HG03342 (cell line): ENCODE results near the gene RPL39L.
"Not testable (repeated sequence)": the region's sequence is repeated elsewhere in the genome, so short reads cannot be mapped to it uniquely, and the experiment has no call there.

Source experiments
- ATAC-seq: cut with Tn5 transposase; IDR thresholded peaks from one replicate; pipeline ENCODE4 v1.9.1; 2021; ENCODE audit warnings: mild to moderate bottlenecking, moderate library complexity; ENCODE audit not compliant: unreplicated experiment

The RPL39L gene

DNA sequence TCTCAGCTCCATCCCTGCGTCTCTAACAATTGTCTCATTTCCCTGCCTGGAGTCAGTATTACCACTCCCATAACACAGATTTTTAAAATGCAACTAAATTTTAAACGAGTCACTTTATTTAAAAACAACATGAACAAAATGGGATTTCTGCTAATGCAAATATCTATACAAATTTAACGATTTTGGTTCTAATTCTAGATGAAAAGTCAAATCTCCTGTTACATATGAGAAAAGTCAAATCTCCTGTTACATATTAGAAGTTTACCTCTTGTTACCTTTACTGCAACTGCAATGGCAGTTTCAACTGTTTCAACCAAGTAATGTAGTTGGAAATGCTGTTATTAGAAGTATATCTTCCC, 578 bp upstream of the RPL39L start:
- ATAC-seq, result no peak

DNA sequence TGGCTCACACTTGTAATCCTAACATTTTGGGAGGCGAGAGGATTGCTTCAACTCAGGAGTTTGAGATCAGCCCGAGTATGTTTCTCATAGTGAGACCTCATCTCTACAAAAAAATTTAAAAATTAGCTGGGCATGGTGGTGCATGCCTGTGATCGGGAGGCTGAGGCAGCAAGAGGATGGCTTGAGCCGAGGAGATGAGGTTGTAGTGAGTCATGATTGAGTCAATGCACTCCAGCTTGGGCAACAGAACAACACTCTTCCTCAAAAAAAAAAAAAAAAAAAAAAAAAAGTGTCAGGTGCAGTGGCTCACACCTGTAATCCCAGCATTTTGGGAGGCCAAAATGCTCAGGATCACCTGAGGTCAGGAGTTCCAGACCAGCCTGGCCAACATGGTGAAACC, 2.4 kb downstream of the RPL39L start:
- no peak for ATAC-seq

- ATAC-seq, result no peak
Measured at GRCh38 chr3:187136337-187136736, 3.0 kb downstream of the RPL39L start.

GRCh38 chr3:187135172-187135690, 4.1 kb downstream of the RPL39L start:
- not testable (repeated sequence) for ATAC-seq

DNA sequence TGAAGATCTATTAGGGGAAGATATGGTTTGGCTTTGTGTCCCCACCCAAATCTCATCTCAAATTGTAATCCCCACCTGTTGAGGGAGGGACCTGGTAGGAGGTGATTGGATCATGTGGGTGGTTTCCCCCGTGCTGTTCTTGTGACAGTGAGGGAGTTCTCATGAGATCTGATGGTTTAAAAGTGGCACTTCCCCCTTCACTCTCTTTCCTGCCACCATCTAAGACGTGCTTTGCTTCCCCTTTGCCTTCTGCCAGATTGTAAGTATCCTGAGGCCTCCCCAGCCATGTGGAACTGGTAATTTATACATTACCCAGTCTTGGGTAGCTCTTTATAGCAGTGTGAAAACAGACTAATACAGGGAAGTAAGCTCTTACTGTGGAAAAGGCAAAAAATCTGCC, 6.1 kb downstream of the RPL39L start:
- ATAC-seq, result not testable (repeated sequence)

GRCh38 chr3:187132666-187133065, 6.6 kb downstream of the RPL39L start:
- no peak for ATAC-seq

- no peak for ATAC-seq
Measured at GRCh38 chr3:187131981-187132380, 7.3 kb downstream of the RPL39L start.

DNA sequence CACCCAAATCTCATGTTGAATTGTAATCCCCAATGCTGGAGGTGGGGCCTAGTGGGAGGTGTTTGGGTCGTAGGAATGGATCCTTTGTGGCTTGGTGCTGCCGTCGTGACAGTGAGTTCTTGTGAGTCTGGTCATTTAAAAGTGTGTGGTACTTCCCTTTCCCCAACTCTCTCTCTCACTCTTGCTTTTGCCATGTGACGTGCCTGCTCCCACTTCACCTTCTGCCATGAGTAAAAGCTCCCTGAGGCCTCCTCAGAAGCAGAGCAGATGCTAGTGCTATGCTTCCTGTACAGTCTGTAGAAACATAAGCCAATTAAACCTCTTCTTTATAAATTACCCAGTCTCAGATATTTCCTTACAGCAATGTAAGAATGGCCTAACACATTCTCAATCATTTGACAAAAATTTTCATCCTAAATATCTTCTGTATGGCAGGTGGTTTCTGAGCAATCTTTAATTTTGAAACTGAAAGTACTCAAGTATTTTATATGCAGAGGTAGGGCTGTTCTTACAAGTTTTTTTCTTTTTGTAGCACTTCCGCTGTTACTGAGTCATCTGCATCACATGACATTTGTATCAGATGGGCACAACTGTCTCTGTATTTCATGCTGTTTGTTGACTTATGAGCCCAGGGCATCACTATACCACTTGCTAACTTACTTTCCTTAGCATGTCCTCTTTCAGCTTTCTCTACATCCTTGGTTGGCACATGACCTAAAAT, 8.8 kb downstream of the RPL39L start:
- peak; percentile 95 for ATAC-seq

GRCh38 chr3:187125319-187126031, 13.8 kb downstream of the RPL39L start:
- ATAC-seq, result peak; percentile 89

DNA sequence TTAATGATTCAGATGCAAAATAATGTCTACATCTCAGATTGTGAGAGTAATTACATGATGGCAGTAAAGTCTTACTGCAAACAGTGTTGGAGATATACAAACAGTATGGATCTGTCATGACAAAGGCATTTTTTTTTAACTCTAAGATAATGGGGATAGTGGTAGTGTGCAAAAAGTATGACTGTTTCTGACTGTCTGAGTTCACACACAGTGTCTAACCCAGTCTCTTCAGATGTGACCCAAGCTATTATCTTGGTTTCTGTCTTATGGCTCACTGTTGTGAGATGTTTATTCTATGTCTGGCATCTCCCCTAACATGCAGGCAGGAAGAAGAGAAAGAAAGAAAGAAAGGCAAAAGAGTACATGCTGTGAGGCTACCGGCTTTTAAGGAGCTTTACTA, 17.0 kb downstream of the RPL39L start:
- ATAC-seq, result no peak

GRCh38 chr3:187120326-187120725, 19.0 kb downstream of the RPL39L start:
- no peak for ATAC-seq

DNA sequence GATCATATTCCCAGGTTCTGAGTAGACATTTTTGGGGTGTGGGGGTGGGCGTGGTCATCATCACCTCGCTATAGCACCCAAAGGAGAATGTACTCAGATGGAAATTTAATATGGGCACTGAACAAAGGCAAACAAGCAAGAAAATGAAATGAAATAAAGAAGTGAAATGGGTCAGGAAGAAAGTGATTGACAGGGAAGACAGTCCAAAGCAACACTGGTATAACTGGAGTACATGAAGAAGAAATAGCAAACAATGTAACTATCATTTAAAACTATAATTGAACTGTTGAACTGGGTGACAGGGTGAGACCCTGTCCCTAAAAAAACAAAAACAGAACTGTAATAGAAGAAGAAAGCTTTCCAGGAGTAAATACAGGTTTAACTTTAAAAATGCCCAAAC, 24.8 kb downstream of the RPL39L start:
- no peak for ATAC-seq

DNA sequence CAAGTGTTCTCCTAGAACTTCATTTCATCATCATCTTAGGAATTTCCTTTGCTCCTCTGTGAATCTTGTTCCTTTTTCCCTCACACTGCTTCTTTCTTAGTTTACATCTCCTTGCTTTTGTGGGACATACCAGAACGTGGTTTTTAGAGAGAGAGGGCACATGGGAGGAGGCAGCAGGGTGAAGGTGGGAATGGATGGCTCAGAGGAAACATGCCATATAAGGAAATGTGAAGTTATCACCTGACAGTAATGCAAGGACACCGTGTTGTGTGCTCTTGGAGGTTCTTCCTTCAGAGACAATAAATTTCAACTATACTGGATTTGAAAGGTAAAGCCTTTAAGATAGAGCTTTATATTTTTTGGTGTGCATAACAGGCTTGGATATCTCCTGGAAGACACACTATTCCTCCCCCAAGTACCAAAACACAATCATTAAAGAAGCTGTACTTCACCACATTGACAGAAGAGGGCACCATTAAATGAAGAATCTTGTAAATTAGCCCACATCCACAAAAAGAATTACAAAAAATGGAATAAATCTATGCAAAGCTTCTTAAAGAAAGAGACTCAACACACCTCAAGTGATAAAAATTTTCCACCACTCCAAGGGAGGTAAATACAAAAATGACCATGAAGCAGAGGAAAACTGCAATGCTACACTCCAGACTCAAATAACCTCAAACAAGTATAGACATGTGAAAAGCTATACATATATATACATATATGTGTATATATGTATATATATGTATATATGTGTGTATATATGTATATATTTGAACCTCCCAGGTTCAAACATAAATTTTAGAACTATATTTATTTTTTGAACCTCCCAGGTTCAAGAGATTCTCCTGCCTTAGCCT, 26.1 kb downstream of the RPL39L start:
- ATAC-seq, result peak; percentile 52

- no peak for ATAC-seq
Measured at GRCh38 chr3:187110156-187110555, 29.1 kb downstream of the RPL39L start.

DNA sequence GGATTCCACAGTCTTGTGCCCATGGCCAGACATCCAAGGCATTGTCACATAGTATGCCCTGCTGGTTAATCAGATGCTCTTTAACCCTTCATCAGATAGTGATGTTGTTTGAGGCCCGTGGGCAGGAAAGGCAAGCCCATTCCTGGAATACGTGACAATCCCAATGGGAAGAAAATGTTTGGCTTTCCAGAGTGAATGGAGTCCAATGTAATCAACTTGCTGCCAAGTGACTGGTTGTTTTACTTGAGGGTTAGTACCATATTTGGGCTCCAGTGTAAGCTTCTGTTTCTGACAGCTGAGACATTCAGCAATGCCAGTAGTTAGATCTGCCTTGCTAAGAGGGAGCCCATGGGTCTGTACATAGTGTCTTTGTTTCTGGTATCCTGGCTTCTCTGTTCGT, 31.3 kb downstream of the RPL39L start:
- ATAC-seq, result no peak

DNA sequence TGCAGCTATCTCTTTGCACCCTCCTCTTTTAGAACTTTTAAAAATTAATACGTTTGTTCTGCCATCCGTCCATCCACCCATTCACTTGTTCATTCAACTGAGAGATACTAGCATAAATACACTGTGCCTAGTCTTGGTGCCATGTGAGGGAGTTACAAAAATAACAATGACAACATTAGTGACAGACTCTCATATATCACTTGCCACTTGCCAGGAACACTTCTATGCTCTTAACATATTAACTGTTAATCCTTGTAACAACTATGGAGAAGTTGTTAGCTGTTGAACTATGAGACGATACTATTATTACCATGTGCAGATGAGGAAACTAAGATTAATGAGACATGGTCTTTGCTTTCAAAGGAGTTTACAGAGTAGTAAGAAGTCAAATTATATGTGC, 33.6 kb downstream of the RPL39L start:
- ATAC-seq, result no peak

- ATAC-seq, result no peak
Measured at GRCh38 chr3:187104933-187105332, 34.4 kb downstream of the RPL39L start.

DNA sequence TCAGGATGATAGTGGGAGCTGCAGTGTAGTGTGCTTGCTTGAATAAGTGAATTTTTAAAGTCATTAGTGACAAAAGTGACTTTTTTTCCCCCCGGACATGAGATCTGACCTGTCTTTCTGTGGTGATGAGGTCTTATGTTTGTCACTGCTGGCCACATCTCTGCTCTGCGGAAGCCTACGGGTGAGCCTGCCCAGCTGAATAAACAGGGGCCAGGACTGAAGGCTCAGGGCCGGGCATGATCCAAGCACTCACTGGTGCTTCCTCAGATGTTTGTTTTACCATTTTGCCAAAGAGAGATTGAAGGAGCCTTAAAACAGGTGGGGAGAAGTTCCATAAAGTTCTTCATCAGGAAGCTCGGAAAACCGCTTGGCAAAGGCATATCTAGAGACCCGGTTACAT, 35.0 kb downstream of the RPL39L start:
- ATAC-seq, result no peak

DNA sequence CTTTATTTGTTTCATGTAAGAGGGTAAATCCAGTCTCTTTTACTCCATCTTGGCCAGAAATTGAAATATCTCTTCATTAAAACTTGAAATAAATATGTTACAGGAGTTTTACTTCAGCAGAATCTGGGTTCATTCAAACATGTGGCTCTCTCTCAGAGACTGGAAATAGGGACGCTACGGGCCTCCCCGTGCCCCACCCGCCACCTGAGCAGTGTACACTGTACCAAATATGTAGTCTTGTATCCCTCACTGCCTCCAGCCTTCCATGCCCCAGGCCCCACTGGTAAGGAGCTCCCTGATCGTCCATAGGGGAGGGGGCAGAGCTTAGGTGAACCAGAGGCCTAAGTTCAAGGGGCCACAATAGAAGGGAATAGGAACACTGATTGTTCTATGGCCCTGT, 36.0 kb downstream of the RPL39L start:
- no peak for ATAC-seq

DNA sequence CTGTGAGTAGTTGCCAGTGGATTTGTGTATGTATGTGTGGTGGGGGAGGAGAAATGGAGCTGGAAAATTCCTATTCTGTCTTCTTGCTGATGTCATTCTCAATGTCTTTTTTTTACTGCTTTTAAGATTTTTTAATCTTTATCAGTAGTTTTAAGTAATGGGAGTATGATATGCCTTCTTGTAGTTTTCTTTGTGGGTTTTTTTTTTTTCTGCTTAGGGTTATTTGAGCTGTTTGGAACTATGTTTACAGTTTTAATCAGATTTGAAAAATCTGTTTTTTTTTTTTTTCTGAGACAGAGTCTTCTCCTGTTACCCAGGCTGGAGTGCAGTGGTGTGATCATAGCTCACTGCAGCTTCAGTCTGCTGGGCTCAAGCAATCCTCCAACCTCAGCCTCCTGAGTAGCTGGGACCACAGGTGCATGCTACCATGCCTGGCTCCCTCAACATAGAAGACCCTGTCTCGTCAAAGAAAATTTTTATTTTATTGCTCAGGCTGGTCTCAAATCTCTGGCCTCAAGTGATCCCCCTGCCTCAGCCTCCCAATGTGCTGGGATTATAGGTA, 37.1 kb downstream of the RPL39L start:
- ATAC-seq, result no peak
